Osteocyte (in vitro differentiated cells): ENCODE data around the gene CDIP1. TPM values are rescaled to one million over a fixed set of nuclear protein-coding genes. Genes with fewer than 3 reads are reported as not detected.

Source experiments
- DNase-seq: peaks from one replicate; pipeline ENCODE4 v3.0.0; 2021; ENCODE audit warnings: mixed read lengths; ENCODE audit not compliant: unreplicated experiment; ENCODE audit errors: extremely low spot score
- H3K27ac Mint-ChIP-seq: one replicate; pipeline ENCODE4 v1.8.0; 2021; ENCODE audit warnings: mild to moderate bottlenecking, mixed read lengths; ENCODE audit not compliant: unreplicated experiment
- H3K27me3 Mint-ChIP-seq: one replicate; pipeline ENCODE4 v1.8.0; 2021; ENCODE audit warnings: mixed read lengths; ENCODE audit not compliant: unreplicated experiment
- H3K36me3 Mint-ChIP-seq: one replicate; pipeline ENCODE4 v1.8.0; 2021; ENCODE audit warnings: mixed read lengths; ENCODE audit not compliant: unreplicated experiment
- H3K4me1 Mint-ChIP-seq: one replicate; pipeline ENCODE4 v1.8.0; 2021; ENCODE audit warnings: mixed read lengths; ENCODE audit not compliant: unreplicated experiment
- H3K4me3 Mint-ChIP-seq: one replicate; pipeline ENCODE4 v1.8.0; 2021; ENCODE audit warnings: mild to moderate bottlenecking, moderate library complexity, mixed read lengths; ENCODE audit not compliant: unreplicated experiment
- H3K9me3 Mint-ChIP-seq: one replicate; pipeline ENCODE4 v1.8.0; 2021; ENCODE audit warnings: mixed read lengths; ENCODE audit not compliant: unreplicated experiment
- CTCF ChIP-seq: fragments of 200-600 bp; sonication (generic); IDR thresholded peaks from 2 replicates; pipeline ENCODE4 v1.5.0; 2021; ENCODE audit warnings: antibody characterized with exemption, mild to moderate bottlenecking, moderate library complexity
- total RNA-seq: library from RNA; stranded (reverse); gene quantifications from 2 replicates; pipeline ENCODE4 v1.2.1, GENCODE V29; 2021

Gene CDIP1
- total RNA-seq, 1 donor from 2014 or later: 28.9 TPM

DNA sequence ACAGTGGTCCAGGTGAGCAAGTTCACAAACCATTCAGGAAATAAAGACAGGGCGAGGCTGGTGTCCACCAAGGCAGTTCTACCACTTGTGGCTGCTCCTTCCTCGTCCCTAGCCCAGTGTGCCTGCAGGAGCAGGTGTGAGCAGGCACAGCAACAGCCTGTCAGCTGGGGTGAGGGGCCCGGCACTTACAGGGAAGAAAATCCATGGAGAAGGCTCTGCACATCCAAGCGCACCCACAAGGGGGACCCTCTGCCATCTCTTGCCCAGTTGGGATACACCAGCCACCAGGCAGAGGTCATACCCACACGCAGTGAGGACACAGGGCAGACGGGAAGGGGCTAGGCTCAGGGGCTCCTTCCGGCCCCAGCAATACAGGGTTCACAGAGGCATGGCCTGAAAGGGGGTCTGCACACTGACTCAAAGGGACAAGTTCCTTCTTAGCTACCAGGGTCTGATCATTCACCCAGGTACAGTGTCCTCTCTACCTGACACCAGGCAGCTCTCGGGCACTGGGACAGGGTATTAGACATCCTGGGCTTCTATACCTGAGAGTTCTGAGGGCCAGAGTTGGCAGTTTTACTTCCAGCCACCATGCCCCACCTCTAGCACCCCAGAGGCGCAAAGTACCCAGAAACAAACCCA, 27.0 kb downstream of the CDIP1 start:
- no peaks in the 10 kb centered on the region for H3K27me3 Mint-ChIP-seq
- peak overlapping the region; percentile 55 for H3K27ac Mint-ChIP-seq
- DNase-seq: no peak
- H3K9me3 Mint-ChIP-seq: no peaks in the 10 kb centered on the region
- peaks cover 11% of the 10 kb centered on the region for H3K36me3 Mint-ChIP-seq
- peaks cover 7% of the 10 kb centered on the region for H3K4me1 Mint-ChIP-seq
- H3K4me3 Mint-ChIP-seq: no peak overlapping the region
- TF ChIP-seq CTCF: peak; percentile 53

- no peak for TF ChIP-seq CTCF
- DNase-seq: no peak
- Mint-ChIP-seq H3K27ac (peak overlapping the region; percentile 55), H3K36me3 (peaks cover 9% of the 10 kb centered on the region), H3K4me3 (no peak overlapping the region), H3K9me3 (no peaks in the 10 kb centered on the region), H3K27me3 (no peaks in the 10 kb centered on the region), H3K4me1 (peaks cover 7% of the 10 kb centered on the region)
Measured at GRCh38 chr16:4510747-4511426, 27.7 kb downstream of the CDIP1 start.

DNA sequence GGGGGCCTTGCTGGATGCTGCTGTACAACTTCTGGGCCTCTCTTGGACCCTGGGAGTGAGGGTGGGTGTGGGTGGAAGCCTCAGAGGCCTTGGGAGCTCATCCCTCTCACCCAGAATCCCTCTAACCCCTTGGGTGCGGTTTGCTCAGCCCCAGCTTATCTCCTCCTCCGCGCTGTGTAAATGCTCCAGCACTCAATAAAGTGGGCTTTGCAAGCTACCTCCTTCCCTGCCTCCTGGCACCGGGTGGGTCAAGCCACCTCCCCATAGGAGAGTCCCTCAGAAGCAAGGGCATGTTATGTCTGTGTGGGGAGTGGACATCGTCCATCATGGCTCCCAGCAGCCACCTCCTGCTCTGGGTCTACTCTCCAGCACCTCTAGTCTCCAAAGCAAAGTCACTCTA, 28.4 kb downstream of the CDIP1 start:
- no peaks in the 10 kb centered on the region for H3K9me3 Mint-ChIP-seq
- no peaks in the 10 kb centered on the region for H3K27me3 Mint-ChIP-seq
- no peak overlapping the region for H3K27ac Mint-ChIP-seq
- no peak for DNase-seq
- no peak overlapping the region for H3K4me3 Mint-ChIP-seq
- H3K4me1 Mint-ChIP-seq: peaks cover 3% of the 10 kb centered on the region
- H3K36me3 Mint-ChIP-seq: peaks cover 8% of the 10 kb centered on the region
- no peak for TF ChIP-seq CTCF

- Mint-ChIP-seq H3K4me1 (peaks cover 3% of the 10 kb centered on the region), H3K9me3 (no peaks in the 10 kb centered on the region), H3K27ac (no peak overlapping the region), H3K36me3 (peaks cover 11% of the 10 kb centered on the region), H3K4me3 (no peak overlapping the region), H3K27me3 (no peaks in the 10 kb centered on the region)
- DNase-seq: no peak
- no peak for TF ChIP-seq CTCF
Measured at GRCh38 chr16:4509420-4509819, 29.2 kb downstream of the CDIP1 start.

GRCh38 chr16:4508806-4509205, 29.8 kb downstream of the CDIP1 start:
- H3K9me3 Mint-ChIP-seq: no peaks in the 10 kb centered on the region
- TF ChIP-seq CTCF: no peak
- no peak for DNase-seq
- no peak overlapping the region for H3K4me3 Mint-ChIP-seq
- peaks cover 11% of the 10 kb centered on the region for H3K36me3 Mint-ChIP-seq
- no peaks in the 10 kb centered on the region for H3K27me3 Mint-ChIP-seq
- H3K4me1 Mint-ChIP-seq: peaks cover 3% of the 10 kb centered on the region
- H3K27ac Mint-ChIP-seq: no peak overlapping the region
